ENCODE results near the gene FOXP1. TPM values are rescaled to one million over a fixed set of nuclear protein-coding genes. Genes with fewer than 3 reads are reported as not detected.

The FOXP1 gene
- polyA plus RNA-seq, 1 donor (not counting 4 experiments of a cell fraction or from before 2014, with no cell fraction given): 14.6 TPM

DNA sequence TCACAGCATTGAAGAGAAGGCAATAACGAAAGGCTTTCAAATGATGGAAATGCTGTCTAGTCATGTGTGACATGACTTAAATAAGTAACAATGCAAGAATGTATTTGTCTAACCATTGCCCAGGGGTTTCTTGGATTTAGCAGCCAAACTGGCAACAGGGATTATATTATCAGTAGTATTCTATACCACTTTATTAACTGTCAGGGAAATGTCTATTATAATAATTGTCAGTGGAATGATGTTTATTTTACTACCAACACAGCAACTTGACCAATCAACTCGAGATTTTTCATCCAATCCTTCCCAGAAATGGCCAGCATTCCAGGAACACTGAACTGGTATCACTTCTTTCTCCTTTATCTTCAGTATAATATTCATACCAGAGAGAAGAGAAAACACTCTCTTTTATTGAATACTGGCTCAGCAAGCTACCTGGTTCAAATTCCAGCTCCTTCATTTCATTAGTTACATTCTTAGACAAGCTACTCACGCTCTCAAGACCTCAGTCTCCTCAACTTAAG is 66.2 kb downstream of the FOXP1 start:
- TF ChIP-seq EZH2 (IDR thresholded peaks at IDR 0.05; ENCODE audit: low read length) (no peak), CTCF (optimal IDR thresholded peaks at IDR 0.05 in 1 of 3, IDR thresholded peaks at IDR 0.05 in 1 of 3, conservative IDR thresholded peaks at IDR 0.05 in 1 of 3; ENCODE audit: extremely low read depth in 1 of 3, insufficient read depth in 2 of 3, low read length in 3 of 3) (no peak)
- no peaks in the 10 kb centered on the region for H3K9me1 ChIP-seq (ENCODE audit: control insufficient read depth, extremely low read depth, insufficient read depth, low read length)
- H3K27ac ChIP-seq (ENCODE audit: control insufficient read depth, insufficient read depth, low read length): no peak overlapping the region
- H3K27me3 ChIP-seq (ENCODE audit: control insufficient read depth, extremely low read depth, insufficient read depth, low read length): no peaks in the 10 kb centered on the region
- H2AFZ ChIP-seq (ENCODE audit: control insufficient read depth, low read length): no peak overlapping the region
- no peak overlapping the region for H3K4me3 ChIP-seq (ENCODE audit: control insufficient read depth in 2 of 3, extremely low read depth in 1 of 3, insufficient read depth in 2 of 3, low read depth in 1 of 3, low read length in 3 of 3)
- no peaks in the 10 kb centered on the region for H3K79me2 ChIP-seq (ENCODE audit: control insufficient read depth, insufficient read depth, low read length)
- H4K20me1 ChIP-seq (ENCODE audit: control insufficient read depth, extremely low read depth, insufficient read depth, low read length): no peaks in the 10 kb centered on the region
- peaks cover 13% of the 10 kb centered on the region for H3K4me1 ChIP-seq (ENCODE audit: control insufficient read depth, extremely low read depth, insufficient read depth, low read length)
- no peaks in the 10 kb centered on the region for H3K36me3 ChIP-seq (ENCODE audit: control insufficient read depth in 2 of 2, extremely low read depth in 1 of 2, insufficient read depth in 2 of 2, low read length in 2 of 2)
- no peaks in the 10 kb centered on the region for H3K9me3 ChIP-seq (ENCODE audit: control insufficient read depth, low read depth, low read length)
- no peak overlapping the region for H3K9ac ChIP-seq (ENCODE audit: control insufficient read depth, extremely low read depth, insufficient read depth, low read length)
- dilution Hi-C loops (cut with MboI; ENCODE audit: extremely low pct_ligation_motif_present, low sequenced_read_pairs): no loop called here
- no peak overlapping the region for H3K4me2 ChIP-seq (ENCODE audit: control insufficient read depth, extremely low read depth, insufficient read depth, low read depth, low read length)
- no peak for DNase-seq (ENCODE audit: low read depth, low spot score)
- no peak for FAIRE-seq

DNA sequence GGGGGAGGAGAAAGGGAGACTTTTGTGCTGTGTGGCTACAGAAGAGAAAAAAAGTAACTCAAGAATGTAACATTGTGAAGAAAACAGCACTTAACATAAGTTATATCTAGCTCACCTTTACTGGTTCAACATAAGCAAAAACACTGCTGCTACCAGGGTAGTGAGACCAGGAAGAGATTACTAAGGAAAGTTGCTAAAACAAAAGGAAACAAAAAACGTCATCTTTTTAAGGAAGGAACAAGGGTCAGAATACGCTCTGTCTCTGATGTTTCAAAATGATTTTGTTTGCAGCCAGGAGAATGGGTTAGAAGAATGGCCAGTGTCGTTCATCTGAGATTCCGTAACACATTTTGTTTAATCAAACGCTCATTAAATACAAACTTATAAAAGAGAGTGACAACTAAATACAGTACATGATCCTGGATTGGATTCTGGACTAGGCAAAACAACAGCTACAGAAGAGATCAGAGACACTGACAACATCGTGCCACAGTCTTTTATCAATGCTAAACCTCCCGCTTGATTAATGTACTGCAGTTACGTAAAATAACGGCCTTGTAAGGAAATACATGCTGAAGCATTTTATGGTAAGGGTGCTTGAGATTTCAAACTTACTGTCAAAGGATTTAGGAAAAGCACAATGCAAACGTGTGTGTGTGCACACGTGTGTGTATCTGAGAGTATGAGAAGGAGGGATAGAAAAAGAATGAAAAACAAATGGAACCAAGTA is 67.7 kb downstream of the FOXP1 start:
- H3K27me3 ChIP-seq (ENCODE audit: control insufficient read depth, extremely low read depth, insufficient read depth, low read length): no peaks in the 10 kb centered on the region
- no peaks in the 10 kb centered on the region for H3K9me1 ChIP-seq (ENCODE audit: control insufficient read depth, extremely low read depth, insufficient read depth, low read length)
- no peaks in the 10 kb centered on the region for H3K79me2 ChIP-seq (ENCODE audit: control insufficient read depth, insufficient read depth, low read length)
- no peak overlapping the region for H3K4me3 ChIP-seq (ENCODE audit: control insufficient read depth in 2 of 3, extremely low read depth in 1 of 3, insufficient read depth in 2 of 3, low read depth in 1 of 3, low read length in 3 of 3)
- no peak overlapping the region for H3K9ac ChIP-seq (ENCODE audit: control insufficient read depth, extremely low read depth, insufficient read depth, low read length)
- no peaks in the 10 kb centered on the region for H3K9me3 ChIP-seq (ENCODE audit: control insufficient read depth, low read depth, low read length)
- H3K4me2 ChIP-seq (ENCODE audit: control insufficient read depth, extremely low read depth, insufficient read depth, low read depth, low read length): no peak overlapping the region
- H3K36me3 ChIP-seq (ENCODE audit: control insufficient read depth in 2 of 2, extremely low read depth in 1 of 2, insufficient read depth in 2 of 2, low read length in 2 of 2): no peaks in the 10 kb centered on the region
- peaks cover 19% of the 10 kb centered on the region for H3K4me1 ChIP-seq (ENCODE audit: control insufficient read depth, extremely low read depth, insufficient read depth, low read length)
- dilution Hi-C loops (cut with MboI; ENCODE audit: extremely low pct_ligation_motif_present, low sequenced_read_pairs): no loop called here
- FAIRE-seq (no peak), DNase-seq (ENCODE audit: low read depth, low spot score) (no peak)
- TF ChIP-seq EZH2 (IDR thresholded peaks at IDR 0.05; ENCODE audit: low read length): no peak
- TF ChIP-seq CTCF (optimal IDR thresholded peaks at IDR 0.05 in 1 of 3, IDR thresholded peaks at IDR 0.05 in 1 of 3, conservative IDR thresholded peaks at IDR 0.05 in 1 of 3; ENCODE audit: extremely low read depth in 1 of 3, insufficient read depth in 2 of 3, low read length in 3 of 3): no peak
- H3K27ac ChIP-seq (ENCODE audit: control insufficient read depth, insufficient read depth, low read length): no peak overlapping the region
- no peaks in the 10 kb centered on the region for H4K20me1 ChIP-seq (ENCODE audit: control insufficient read depth, extremely low read depth, insufficient read depth, low read length)
- H2AFZ ChIP-seq (ENCODE audit: control insufficient read depth, low read length): no peak overlapping the region

Data from keratinocyte (primary cell).